Measurements from ENCODE around the gene PLG. TPM values are rescaled to one million over a fixed set of nuclear protein-coding genes. Genes with fewer than 3 reads are reported as not detected.
"Not testable (repeated sequence)": the region's sequence is repeated elsewhere in the genome, so short reads cannot be mapped to it uniquely, and the experiment has no call there.

The PLG gene
- total RNA-seq: not detected in 2 replicates
- 0.71 and 0.79 TPM in 2 replicates for polyA plus RNA-seq

GRCh38 chr6:160701918-160702680, at the start of gene PLG:
TSS of gene PLG (plus strand) at chr6:160702244. CDS start at chr6:160702305, 61 bp downstream.
- DNase-seq (ENCODE audit: low read depth in 1 of 2, low spot score in 1 of 2): not testable (repeated sequence)

GRCh38 chr6:160659562-160659961, 42.5 kb upstream of the PLG start:
- Histone ChIP-seq H3K27ac (no peak overlapping the region), H3K4me1 (ENCODE audit: low read depth) (no peaks in the 10 kb centered on the region), H3K9me3 (ENCODE audit: low read depth) (no peaks in the 10 kb centered on the region), H3K36me3 (no peaks in the 10 kb centered on the region), H3K27me3 (no peaks in the 10 kb centered on the region), H3K4me3 (no peak overlapping the region)
- DNase-seq (ENCODE audit: low read depth in 1 of 2, low spot score in 1 of 2): no peak
- TF ChIP-seq CTCF (IDR thresholded peaks at IDR 0.05; ENCODE audit: low read depth, low read length): no peak

More at GRCh38 chr6:160701918-160702680, at the start of gene PLG:
- H3K4me1 ChIP-seq (ENCODE audit: low read depth); H3K9me3 ChIP-seq (ENCODE audit: low read depth); H3K4me3 ChIP-seq; H3K27me3 ChIP-seq; H3K36me3 ChIP-seq; H3K27ac ChIP-seq: not testable (repeated sequence)

DNA sequence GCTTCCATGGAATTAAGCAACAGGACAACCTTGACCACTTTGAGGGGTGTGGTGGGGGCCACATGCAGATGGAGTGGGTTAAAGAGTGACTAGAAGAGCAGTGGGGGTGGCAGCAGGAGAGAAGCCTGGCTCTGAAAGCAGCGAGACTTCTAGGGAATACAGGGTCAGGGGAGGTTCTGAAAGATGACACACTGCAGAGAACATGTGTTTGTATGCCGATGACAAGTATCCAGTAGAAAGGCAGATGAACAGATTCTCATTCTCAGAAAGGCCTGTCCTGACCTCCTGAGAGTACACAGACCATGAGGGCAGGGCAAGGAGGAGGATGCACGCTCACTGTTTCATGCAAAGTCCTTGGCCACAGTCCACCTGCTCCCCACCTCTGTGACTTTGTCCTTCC, 40.8 kb upstream of the PLG start:
- H3K9me3 ChIP-seq (ENCODE audit: low read depth): no peaks in the 10 kb centered on the region
- no peak for TF ChIP-seq CTCF (IDR thresholded peaks at IDR 0.05; ENCODE audit: low read depth, low read length)

GRCh38 chr6:160662429-160662828, 39.6 kb upstream of the PLG start:
- no peaks in the 10 kb centered on the region for H3K9me3 ChIP-seq (ENCODE audit: low read depth)
- no peak for TF ChIP-seq CTCF (IDR thresholded peaks at IDR 0.05; ENCODE audit: low read depth, low read length)

More for the DNA sequence above, 40.8 kb upstream of the PLG start:
- DNase-seq (ENCODE audit: low read depth in 1 of 2, low spot score in 1 of 2): no peak
- Histone ChIP-seq H3K27me3 (no peaks in the 10 kb centered on the region), H3K27ac (no peak overlapping the region), H3K36me3 (no peaks in the 10 kb centered on the region), H3K4me3 (no peak overlapping the region), H3K4me1 (ENCODE audit: low read depth) (no peaks in the 10 kb centered on the region)

DNA sequence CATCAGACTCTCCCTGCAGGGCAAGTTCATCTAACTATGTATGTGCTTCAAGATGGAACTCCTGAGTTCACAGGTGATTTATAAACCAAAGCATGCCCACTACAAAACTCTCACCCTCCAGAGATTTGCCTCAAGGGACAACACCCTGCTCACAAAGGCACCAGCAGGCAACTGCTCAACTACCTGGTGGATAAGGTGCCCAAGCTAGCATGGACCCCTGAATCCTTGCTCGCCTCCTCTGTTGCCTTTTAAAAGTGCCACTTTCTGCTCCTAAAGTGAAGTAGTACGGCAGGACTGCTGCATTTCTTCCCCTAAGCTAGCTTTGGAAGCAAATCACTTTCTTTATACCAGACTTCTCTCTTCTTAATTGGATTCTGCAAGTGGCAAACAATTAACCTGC, 39.2 kb upstream of the PLG start:
- H3K27ac ChIP-seq: no peak overlapping the region
- no peaks in the 10 kb centered on the region for H3K36me3 ChIP-seq
- no peak overlapping the region for H3K4me3 ChIP-seq
- H3K27me3 ChIP-seq: no peaks in the 10 kb centered on the region
- no peaks in the 10 kb centered on the region for H3K4me1 ChIP-seq (ENCODE audit: low read depth)
- no peak for TF ChIP-seq CTCF (IDR thresholded peaks at IDR 0.05; ENCODE audit: low read depth, low read length)
- H3K9me3 ChIP-seq (ENCODE audit: low read depth): no peaks in the 10 kb centered on the region
- no peak for DNase-seq (ENCODE audit: low read depth in 1 of 2, low spot score in 1 of 2)

More at GRCh38 chr6:160662429-160662828, 39.6 kb upstream of the PLG start:
- H3K27ac ChIP-seq: no peak overlapping the region
- no peak for DNase-seq (ENCODE audit: low read depth in 1 of 2, low spot score in 1 of 2)
- no peaks in the 10 kb centered on the region for H3K36me3 ChIP-seq
- H3K4me1 ChIP-seq (ENCODE audit: low read depth): no peaks in the 10 kb centered on the region
- H3K27me3 ChIP-seq: no peaks in the 10 kb centered on the region
- H3K4me3 ChIP-seq: no peak overlapping the region

DNA sequence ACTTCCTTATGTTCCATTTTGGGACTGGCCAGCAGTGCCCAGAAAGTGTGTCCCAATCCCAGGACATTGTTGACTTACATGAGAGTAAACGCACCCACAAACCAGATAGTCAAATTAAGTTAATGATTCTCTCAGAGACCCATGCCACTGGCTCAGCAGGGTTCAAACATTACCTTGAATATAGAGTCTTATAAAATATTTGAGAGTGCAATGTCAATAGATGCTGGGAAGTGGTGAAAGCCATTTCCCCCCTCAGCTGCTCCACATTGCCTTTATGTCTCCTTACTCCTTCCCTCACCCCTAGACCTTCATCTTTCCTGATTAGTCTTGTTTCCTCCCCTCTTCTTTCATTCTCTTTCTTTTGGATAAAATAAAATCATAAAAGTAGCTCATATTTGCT, 37.8 kb upstream of the PLG start, which contains the start of gene LPA:
Gene LPA (minus strand): TSS at position 78 of the 400 bp plus-strand sequence. CDS start 61 bp downstream, at position 17.
- not testable (repeated sequence) for H3K27ac ChIP-seq; H3K4me3 ChIP-seq; DNase-seq (ENCODE audit: low read depth in 1 of 2, low spot score in 1 of 2); H3K9me3 ChIP-seq (ENCODE audit: low read depth); H3K36me3 ChIP-seq; H3K27me3 ChIP-seq; H3K4me1 ChIP-seq (ENCODE audit: low read depth)
